Panc1 (cell line): Measurements from ENCODE around the gene IL1RAPL1. TPM values are rescaled to one million over a fixed set of nuclear protein-coding genes. Genes with fewer than 3 reads are reported as not detected.

ENCODE experiments used
- ATAC-seq: fragments of 200-7000 bp; cut with Tn5 transposase; 2 replicates; pipeline ENCODE4 v1.9.1; 2020; ENCODE audit warnings: mild to moderate bottlenecking, moderate library complexity
- BruUV-seq: library from RNA; stranded (reverse); fragments of 400-500 nt; replicated peaks from 2 replicates; lab custom pipeline; 2021; lab: Mats Ljungman, UMichigan
- CTCF ChIA-PET: fragments of 300-600 bp; sonication (Branson Sonifier 250); formaldehyde crosslinking; loops from one replicate; lab custom pipeline; 2022; ENCODE audit warnings: antibody characterized with exemption; lab: Charles Lee
- POLR2A ChIA-PET: fragments of 300-600 bp; sonication (Branson Sonifier 250); formaldehyde crosslinking; loops from one replicate; lab custom pipeline; 2022; ENCODE audit warnings: antibody characterized with exemption; lab: Charles Lee
- DNase-seq: peaks from one replicate; pipeline ENCODE4 v3.0.0-alpha.2; 2010; ENCODE audit warnings: low read depth, low spot score
- H3K27ac ChIP-seq: 2 replicates; pipeline ENCODE4 v1.5.1; 2011; ENCODE audit warnings: mild to moderate bottlenecking, low read length, inconsistent platforms
- H3K27me3 ChIP-seq: fragments of 200-500 bp; sonication (Bioruptor generic); 2 replicates; pipeline ENCODE4 v1.6.0; 2014; ENCODE audit warnings: low read length, inconsistent platforms; ENCODE audit not compliant: control insufficient read depth, insufficient read depth
- H3K36me3 ChIP-seq: fragments of 200-500 bp; sonication (Bioruptor generic); 2 replicates; pipeline ENCODE4 v1.5.1; 2014; ENCODE audit warnings: inconsistent platforms, mild to moderate bottlenecking, low read length, moderate library complexity; ENCODE audit not compliant: control insufficient read depth, insufficient read depth
- H3K4me1 ChIP-seq: 2 replicates; pipeline ENCODE4 v1.5.1; 2011; ENCODE audit warnings: inconsistent platforms, mild to moderate bottlenecking, low read length, moderate library complexity; ENCODE audit not compliant: control insufficient read depth, insufficient read depth
- H3K4me3 ChIP-seq, 2 experiments: 2 replicates each; pipeline ENCODE4 v1.5.1; 2011 to 2012; ENCODE audit warnings: low read depth in 2 of 2, low read length in 2 of 2, mild to moderate bottlenecking in 2 of 2, inconsistent platforms in 1 of 2, moderate library complexity in 1 of 2
- H3K9me3 ChIP-seq: fragments of 200-500 bp; sonication (Bioruptor generic); 2 replicates; pipeline ENCODE4 v1.5.1; 2014; ENCODE audit warnings: low read depth, mild to moderate bottlenecking, inconsistent platforms, low read length, moderate library complexity; ENCODE audit not compliant: control insufficient read depth, insufficient read depth
- CTCF ChIP-seq: fragments of 450-650 bp; IDR thresholded peaks from 2 replicates; pipeline ENCODE4 v1.5.1; 2017; ENCODE audit warnings: mild to moderate bottlenecking
- POLR2AphosphoS5 ChIP-seq: IDR thresholded peaks from 2 replicates; pipeline ENCODE4 v1.6.1; 2012; ENCODE audit warnings: mild to moderate bottlenecking, low read depth, low read length, moderate library complexity
- REST ChIP-seq, 2 experiments: IDR thresholded peaks; 2 replicates each; pipeline ENCODE4 v1.6.1; 2011 to 2012; ENCODE audit warnings: low read depth in 2 of 2, control low read depth in 1 of 2, low read length in 1 of 2, mild to moderate bottlenecking in 1 of 2, moderate library complexity in 1 of 2; ENCODE audit not compliant: insufficient read depth in 1 of 2
- SIN3A ChIP-seq: IDR thresholded peaks from 2 replicates; pipeline ENCODE4 v1.6.1; 2012; ENCODE audit warnings: low read depth, mild to moderate bottlenecking, low read length, moderate library complexity, borderline replicate concordance; ENCODE audit not compliant: insufficient read depth
- TCF7L2 ChIP-seq: IDR thresholded peaks from 2 replicates; pipeline ENCODE4 v1.6.1; 2011; ENCODE audit warnings: mild to moderate bottlenecking, low read depth, low read length, inconsistent platforms
- in situ Hi-C: cut with HindIII; loops from 2 replicates; pipeline ENCODE4 v1.10.0; 2016; ENCODE audit warnings: low sequenced_read_pairs, low pct_unique_long_range_greater_than_20kb
- intact Hi-C: fragments of 100-400 bp; cut with micrococcal nuclease; formaldehyde crosslinking; loops from one replicate; pipeline ENCODE4 v1.10.0; 2022; ENCODE audit not compliant: unreplicated experiment
- total RNA-seq: library from RNA; stranded (reverse); gene quantifications from one replicate; pipeline ENCODE4 v1.2.1, GENCODE V29; 2021; ENCODE audit not compliant: unreplicated experiment

The IL1RAPL1 gene
- total RNA-seq, 1 experiment from 2014 or later, result 0.59 TPM

- Histone ChIP-seq H3K36me3 (no peaks in the 10 kb centered on the region), H3K9me3 (no peaks in the 10 kb centered on the region), H3K4me3 (no peak overlapping the region), H3K4me1 (no peaks in the 10 kb centered on the region), H3K27me3 (no peaks in the 10 kb centered on the region), H3K27ac (no peak overlapping the region)
- in situ Hi-C loops, result no loop called here
- intact Hi-C loops, result no loop called here
- TF ChIP-seq SIN3A (no peak), TCF7L2 (no peak), POLR2AphosphoS5 (no peak), REST (IDR thresholded peaks at IDR 0.05; ENCODE audit: insufficient read depth in 1 of 2, low read depth in 2 of 2, low read length in 1 of 2) (no peak), CTCF (no peak)
- no peak for ATAC-seq
- BruUV-seq, result no TSS peak
- no peak for DNase-seq
- CTCF ChIA-PET, result no interaction called here
- POLR2A ChIA-PET, result no interaction called here
Observed at GRCh38 chrX:29699239-29699638, 1112.0 kb downstream of the IL1RAPL1 start.

GRCh38 chrX:29707088-29707487, 1119.8 kb downstream of the IL1RAPL1 start:
- no peak for TF ChIP-seq TCF7L2
- ATAC-seq (no peak), DNase-seq (no peak)
- POLR2A ChIA-PET, result no interaction called here
- CTCF ChIA-PET, result no interaction called here
- Histone ChIP-seq H3K9me3 (no peaks in the 10 kb centered on the region), H3K27me3 (no peaks in the 10 kb centered on the region), H3K27ac (no peak overlapping the region), H3K4me3 (no peak overlapping the region), H3K4me1 (no peaks in the 10 kb centered on the region), H3K36me3 (no peaks in the 10 kb centered on the region)
- BruUV-seq, result no TSS peak
- intact Hi-C loops, result no loop called here
- in situ Hi-C loops, result no loop called here

- H3K4me1 ChIP-seq, result no peaks in the 10 kb centered on the region
- TF ChIP-seq REST (IDR thresholded peaks at IDR 0.05; ENCODE audit: insufficient read depth in 1 of 2, low read depth in 2 of 2, low read length in 1 of 2), result no peak
- no peak for TF ChIP-seq CTCF
- no peak for TF ChIP-seq SIN3A
- TF ChIP-seq TCF7L2, result no peak
- no peak for TF ChIP-seq POLR2AphosphoS5
- in situ Hi-C loops, result no loop called here
- H3K27ac ChIP-seq, result no peak overlapping the region
- H3K9me3 ChIP-seq, result no peaks in the 10 kb centered on the region
- no peaks in the 10 kb centered on the region for H3K27me3 ChIP-seq
- ATAC-seq (no peak), DNase-seq (no peak)
- H3K36me3 ChIP-seq, result no peaks in the 10 kb centered on the region
- POLR2A ChIA-PET, result no interaction called here
- H3K4me3 ChIP-seq, result no peak overlapping the region
- CTCF ChIA-PET, result no interaction called here
- intact Hi-C loops, result no loop called here
- BruUV-seq, result no TSS peak
Observed at GRCh38 chrX:29721152-29721551, 1133.9 kb downstream of the IL1RAPL1 start.
